Activated CD4-positive, alpha-beta T cell treated with anti-CD3 and anti-CD28 coated beads, Interleukin-2, amount 10 ng/mL, durations not matched to agents 7 days and 5 days (primary cell): ENCODE results near the gene NUDT3. TPM values are rescaled to one million over a fixed set of nuclear protein-coding genes. Genes with fewer than 3 reads are reported as not detected.
A peak's percentile ranks its signal among the peaks of the same experiment; 100 is the strongest.

Experiments
- CTCF ChIA-PET: fragments of 350-600 bp; sonication (Branson Sonifier 250); formaldehyde crosslinking; loops from one replicate; lab custom pipeline; 2021; ENCODE audit warnings: antibody characterized with exemption; lab: Charles Lee
- POLR2A ChIA-PET: fragments of 350-600 bp; sonication (Branson Sonifier 250); formaldehyde crosslinking; loops from one replicate; lab custom pipeline; 2021; ENCODE audit warnings: antibody characterized with exemption; lab: Charles Lee
- DNase-seq: peaks from one replicate; pipeline ENCODE4 v3.0.0-alpha.2; 2020
- H3K27ac Mint-ChIP-seq: one replicate; pipeline ENCODE4 v1.8.0; 2021; ENCODE audit warnings: mild to moderate bottlenecking, moderate library complexity, mixed read lengths
- H3K27me3 Mint-ChIP-seq: one replicate; pipeline ENCODE4 v1.8.0; 2021; ENCODE audit warnings: mixed read lengths
- H3K36me3 Mint-ChIP-seq: one replicate; pipeline ENCODE4 v1.8.0; 2021; ENCODE audit warnings: low read depth, mixed read lengths
- H3K4me1 Mint-ChIP-seq: one replicate; pipeline ENCODE4 v1.8.0; 2021; ENCODE audit warnings: mixed read lengths
- H3K4me3 Mint-ChIP-seq: one replicate; pipeline ENCODE4 v1.8.0; 2021; ENCODE audit warnings: mild to moderate bottlenecking, moderate library complexity, mixed read lengths
- H3K9me3 Mint-ChIP-seq: one replicate; pipeline ENCODE4 v1.8.0; 2021; ENCODE audit warnings: mixed read lengths
- total RNA-seq, 2 experiments: library from RNA; stranded (reverse); gene quantifications; one replicate each; pipeline ENCODE4 v1.2.3, GENCODE V29; 2021

NUDT3 gene
- total RNA-seq, 2 experiments from 2014 or later, result 12.4 to 13.3 TPM

DNA sequence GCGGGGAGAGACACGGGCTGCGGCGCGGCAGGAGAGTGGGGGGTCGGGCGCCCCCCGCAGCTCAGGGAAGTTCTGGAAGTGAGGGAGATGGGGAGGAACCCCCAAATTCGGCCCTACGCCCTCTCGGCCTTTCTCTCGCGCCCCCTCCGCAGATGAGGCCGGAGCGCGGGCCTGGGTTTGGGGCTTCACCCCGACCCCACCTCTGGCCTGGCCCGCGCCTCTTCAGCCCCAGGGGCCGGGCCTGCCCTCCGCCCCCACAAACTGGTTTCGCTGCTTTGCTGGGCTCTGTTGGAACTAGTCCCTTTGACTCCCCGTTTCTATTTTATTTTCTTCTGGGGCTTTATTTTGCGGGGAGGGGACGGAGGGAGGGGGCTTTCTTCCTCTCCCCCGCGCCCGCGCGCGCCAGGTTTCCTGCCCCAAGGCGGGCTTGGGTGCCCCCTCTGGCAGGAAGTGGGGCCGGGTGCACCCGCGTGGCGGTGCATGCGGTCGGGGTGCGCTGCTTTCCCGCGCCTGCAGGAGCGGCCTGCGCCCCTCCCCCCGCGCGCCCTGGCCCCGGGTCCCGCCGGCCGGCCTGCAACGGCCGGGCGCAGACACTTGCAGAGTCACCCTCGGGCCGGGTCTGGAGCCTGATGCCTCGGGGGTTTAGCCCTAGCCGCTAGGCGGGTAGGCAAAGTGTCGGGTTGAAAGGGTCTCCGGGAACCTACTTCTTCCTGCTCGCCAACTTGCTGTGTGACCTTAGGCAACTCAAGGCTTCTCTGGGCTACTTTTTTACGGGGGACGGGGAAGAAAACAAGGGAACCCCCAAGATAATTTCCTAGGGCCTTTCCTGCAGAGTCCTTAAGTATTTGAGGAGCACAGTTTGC lies 154.5 kb downstream of the NUDT3 start:
- ChIA-PET POLR2A (no interaction called here), CTCF (interaction anchor here (1.3 kb wide), 1 partner anchor 11 kb away, joined by 7 read pairs; no protein-coding TSS in a partner anchor)
- peaks cover 60% of the 10 kb centered on the region for H3K4me1 Mint-ChIP-seq
- DNase-seq, result peak; percentile 80
- H3K36me3 Mint-ChIP-seq, result peaks cover 32% of the 10 kb centered on the region
- H3K27me3 Mint-ChIP-seq, result no peaks in the 10 kb centered on the region
- H3K4me3 Mint-ChIP-seq, result peak overlapping the region; percentile 93
- no peaks in the 10 kb centered on the region for H3K9me3 Mint-ChIP-seq
- peak overlapping the region; percentile 95 for H3K27ac Mint-ChIP-seq

DNA sequence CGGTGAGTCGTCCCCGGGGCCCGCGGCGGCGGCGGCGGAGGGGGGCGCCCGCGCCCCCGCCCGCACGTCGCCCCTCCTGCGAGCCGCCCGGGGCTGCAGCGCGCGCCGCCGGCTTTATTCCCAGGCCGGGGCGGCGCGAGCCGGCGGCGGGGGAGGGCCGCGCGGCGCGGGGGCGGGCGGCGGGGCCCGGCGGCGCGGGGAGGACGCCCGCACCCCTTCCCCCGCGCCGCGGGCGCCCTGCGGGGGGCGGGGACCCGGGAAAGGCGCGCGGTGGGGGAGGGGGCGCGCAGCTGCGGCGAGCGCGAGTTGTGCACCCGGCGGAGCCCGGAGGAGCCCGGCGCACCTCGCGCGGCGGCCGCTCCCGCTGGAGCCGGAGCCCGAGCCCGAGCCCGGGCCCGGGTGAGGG lies 155.2 kb downstream of the NUDT3 start:
- ChIA-PET CTCF (interaction anchor here (0.9 to 1.3 kb wide), 6 partner anchors 11 to 178 kb away, joined by 3 to 7 read pairs (median 3); partner anchors contain the start of gene SMIM29), POLR2A (interaction anchor here (0.6 to 1.1 kb wide), 4 partner anchors 13 to 896 kb away, joined by 3 to 6 read pairs (median 4); no protein-coding TSS in a partner anchor)
- Mint-ChIP-seq H3K36me3 (peaks cover 25% of the 10 kb centered on the region), H3K27ac (no peak overlapping the region), H3K9me3 (no peaks in the 10 kb centered on the region), H3K4me1 (peaks cover 54% of the 10 kb centered on the region), H3K4me3 (peak overlapping the region; percentile 84), H3K27me3 (no peaks in the 10 kb centered on the region)
- peak; percentile 42 for DNase-seq

DNA sequence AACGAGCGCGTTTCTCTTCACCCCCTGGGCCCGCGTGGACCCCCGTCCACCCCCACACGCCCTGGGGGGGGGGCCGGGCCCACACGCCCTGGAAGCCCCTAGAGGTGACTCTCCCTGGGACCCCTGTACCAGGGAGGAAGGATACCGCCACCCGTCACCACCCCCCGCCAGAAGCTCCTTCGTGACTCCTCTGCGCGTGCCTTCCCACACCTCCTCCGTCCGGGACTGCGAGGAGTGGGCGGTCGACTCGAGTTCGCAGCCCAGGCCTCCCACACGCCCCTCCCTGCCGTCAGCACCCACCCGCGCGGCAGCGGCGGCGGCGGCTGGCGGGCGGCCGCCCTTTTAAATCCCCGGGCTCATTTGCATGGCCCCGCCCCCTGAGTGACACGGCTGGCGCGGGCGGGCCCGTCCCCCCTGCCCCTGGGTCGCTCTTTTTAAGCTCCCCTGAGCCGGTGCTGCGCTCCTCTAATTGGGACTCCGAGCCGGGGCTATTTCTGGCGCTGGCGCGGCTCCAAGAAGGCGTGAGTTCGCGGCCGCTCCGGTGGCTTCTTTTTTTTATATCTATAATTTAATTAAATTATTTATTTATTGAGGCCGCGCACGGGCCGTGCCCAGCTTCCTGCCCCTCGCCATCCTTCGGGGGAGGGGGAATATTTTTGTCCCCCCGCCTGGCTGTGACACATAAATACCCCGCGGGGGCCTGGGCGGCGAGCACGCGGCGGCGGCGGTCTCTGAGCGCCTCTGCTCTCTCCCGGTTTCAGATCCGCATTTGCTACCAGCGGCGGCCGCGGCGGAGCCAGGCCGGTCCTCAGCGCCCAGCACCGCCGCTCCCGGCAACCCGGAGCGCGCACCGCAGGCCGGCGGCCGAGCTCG lies 155.8 kb downstream of the NUDT3 start, which contains the start of gene HMGA1:
HMGA1 (plus strand) TSS at position 431 of the 873 bp plus-strand sequence. CDS start 3,908 bp downstream, outside the sequence.
- ChIA-PET POLR2A (interaction anchor here (0.6 to 1.1 kb wide), 5 partner anchors 13 to 1112 kb away, joined by 3 to 6 read pairs (median 4); no protein-coding TSS in a partner anchor), CTCF (interaction anchor here (0.9 to 1.3 kb wide), 6 partner anchors 10 to 178 kb away, joined by 3 to 7 read pairs (median 3); partner anchors contain the start of gene SMIM29)
- peaks cover 19% of the 10 kb centered on the region for H3K36me3 Mint-ChIP-seq
- H3K27me3 Mint-ChIP-seq, result no peaks in the 10 kb centered on the region
- peak; percentile 91 for DNase-seq
- H3K4me3 Mint-ChIP-seq, result peak within 1 kb of the TSS; percentile 87
- no peaks in the 10 kb centered on the region for H3K9me3 Mint-ChIP-seq
- peaks cover 47% of the 10 kb centered on the region for H3K4me1 Mint-ChIP-seq
- H3K27ac Mint-ChIP-seq, result peak within 1 kb of the TSS; percentile 97

DNA sequence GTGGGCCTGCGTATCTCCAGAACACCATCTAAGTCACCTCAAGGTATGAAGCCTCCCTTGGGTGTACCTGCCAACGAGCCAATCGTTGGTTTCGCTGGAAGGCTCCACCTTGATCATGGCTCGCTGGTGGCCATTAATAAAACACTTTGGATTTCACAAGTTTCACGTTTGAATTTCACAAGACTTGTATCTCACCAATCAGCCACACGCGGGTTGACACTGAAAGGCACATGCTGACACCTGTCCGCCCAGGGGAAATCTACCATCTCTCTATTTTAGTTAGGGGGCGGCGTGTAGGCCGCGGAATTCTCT lies 156.4 kb downstream of the NUDT3 start:
- POLR2A ChIA-PET, result interaction anchor here (0.7 to 1.0 kb wide), 2 partner anchors 12 to 1111 kb away, joined by 4 to 6 read pairs; no protein-coding TSS in a partner anchor
- Mint-ChIP-seq H3K4me1 (peaks cover 41% of the 10 kb centered on the region), H3K36me3 (peaks cover 13% of the 10 kb centered on the region), H3K9me3 (no peaks in the 10 kb centered on the region), H3K27ac (peak overlapping the region; percentile 97), H3K4me3 (peak overlapping the region; percentile 87), H3K27me3 (no peaks in the 10 kb centered on the region)
- DNase-seq, result peak; percentile 60
- CTCF ChIA-PET, result interaction anchor here (1.0 to 1.2 kb wide), 2 partner anchors 13 to 179 kb away, joined by 3 to 7 read pairs; no protein-coding TSS in a partner anchor

DNA sequence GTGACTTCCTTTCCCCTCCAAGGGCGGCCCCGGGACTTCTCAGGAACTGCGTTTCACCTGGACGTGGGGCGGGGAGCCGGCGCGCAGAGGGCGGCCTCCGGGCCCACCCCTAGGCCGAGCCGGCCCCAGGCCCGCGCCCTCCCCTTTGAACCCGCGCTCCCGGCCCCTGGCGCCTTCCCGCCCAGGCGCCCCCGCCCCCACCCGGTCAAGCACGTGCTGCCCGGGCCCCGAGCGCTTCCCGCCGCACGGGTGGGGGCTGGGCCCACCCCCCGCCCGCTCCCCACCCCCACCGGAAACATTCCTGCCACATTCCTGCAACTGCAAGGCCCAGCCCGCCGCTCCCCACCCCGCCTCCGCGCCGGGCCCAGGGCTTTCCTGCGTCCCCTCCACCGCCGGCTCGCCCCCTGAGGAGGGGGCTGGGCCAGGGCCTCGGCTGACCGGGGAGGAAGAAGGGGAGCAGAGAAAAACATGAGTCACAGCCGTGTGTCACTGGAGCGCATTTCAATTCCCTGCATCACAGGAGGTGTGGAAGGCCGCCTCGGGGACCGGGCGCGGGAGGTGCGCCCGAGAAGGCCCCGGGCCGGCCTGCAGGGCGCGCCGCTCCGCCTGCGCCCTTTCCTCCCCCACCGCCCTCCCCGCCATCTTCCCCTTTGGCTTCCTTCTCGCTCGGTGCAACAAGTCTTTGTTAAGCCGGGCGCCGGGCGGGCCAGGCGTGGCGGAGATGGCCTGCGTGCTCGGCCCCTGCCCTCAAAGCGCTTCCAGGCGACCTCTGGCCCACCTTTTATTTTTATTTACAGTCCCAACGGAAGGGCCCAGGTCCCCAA lies 156.9 kb downstream of the NUDT3 start:
- ChIA-PET CTCF (no interaction called here), POLR2A (no interaction called here)
- H3K4me1 Mint-ChIP-seq, result peaks cover 36% of the 10 kb centered on the region
- H3K27me3 Mint-ChIP-seq, result no peaks in the 10 kb centered on the region
- DNase-seq, result peak; percentile 60
- peak overlapping the region; percentile 87 for H3K4me3 Mint-ChIP-seq
- H3K36me3 Mint-ChIP-seq, result peaks cover 10% of the 10 kb centered on the region
- H3K27ac Mint-ChIP-seq, result peak overlapping the region; percentile 97
- H3K9me3 Mint-ChIP-seq, result no peaks in the 10 kb centered on the region

DNA sequence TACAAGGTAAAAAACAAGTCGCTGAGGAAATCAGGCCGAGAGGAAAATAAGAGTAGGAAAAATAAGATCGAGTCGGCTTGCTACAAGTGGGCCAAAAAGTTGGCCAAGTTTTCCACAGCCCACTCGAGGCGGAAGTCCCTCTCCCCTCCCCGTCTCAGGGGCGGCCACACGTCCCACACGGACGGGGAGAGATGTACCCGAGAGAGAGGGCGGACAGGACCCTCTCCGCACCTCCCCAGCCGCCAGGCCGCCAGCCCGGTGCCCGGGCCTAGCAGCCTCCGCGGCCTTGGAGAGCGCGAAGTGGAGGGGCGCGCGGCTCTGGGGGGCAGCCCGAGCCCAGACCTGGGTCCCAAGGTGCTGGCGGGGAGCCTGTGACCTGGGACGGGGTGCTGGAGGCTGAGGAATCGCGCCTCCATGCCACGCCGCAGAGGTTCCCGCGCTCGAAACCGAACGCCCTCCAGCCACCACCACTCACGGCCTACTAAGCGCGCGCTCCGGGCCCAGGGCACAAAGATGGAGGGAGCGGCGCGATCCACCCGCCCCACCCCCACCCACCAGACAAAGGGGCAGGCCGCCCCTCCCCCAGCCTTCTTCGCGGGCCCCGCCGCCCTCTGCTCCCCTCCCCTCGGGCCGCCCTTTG lies 157.7 kb downstream of the NUDT3 start:
- H3K27ac Mint-ChIP-seq, result peak overlapping the region; percentile 82
- H3K4me1 Mint-ChIP-seq, result peaks cover 30% of the 10 kb centered on the region
- peak overlapping the region; percentile 54 for H3K4me3 Mint-ChIP-seq
- DNase-seq, result no peak
- H3K9me3 Mint-ChIP-seq, result no peaks in the 10 kb centered on the region
- CTCF ChIA-PET, result interaction anchor here (1.4 kb wide), 1 partner anchor 14 kb away, joined by 4 read pairs; the partner anchor contains the start of gene SMIM29
- peaks cover 7% of the 10 kb centered on the region for H3K36me3 Mint-ChIP-seq
- POLR2A ChIA-PET, result no interaction called here
- H3K27me3 Mint-ChIP-seq, result no peaks in the 10 kb centered on the region

DNA sequence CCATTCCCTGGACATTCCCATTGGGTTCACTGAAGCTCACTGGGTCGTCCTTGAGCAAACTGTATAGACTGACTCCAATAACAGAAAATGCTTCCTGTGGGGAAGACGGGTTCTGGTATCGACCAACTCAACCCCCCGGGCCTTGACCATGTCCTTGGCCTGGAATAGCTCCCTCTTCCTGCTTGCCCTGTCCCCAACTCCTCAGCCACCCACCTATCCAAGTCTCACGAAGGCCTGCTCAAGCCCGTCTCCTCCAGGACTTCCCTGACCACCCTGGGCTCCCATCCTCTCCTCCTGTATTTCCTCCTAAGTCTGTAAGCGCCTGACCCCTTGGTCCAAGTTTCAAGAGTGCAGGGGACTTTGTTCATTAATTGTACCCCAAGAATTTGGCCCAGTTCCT lies 158.6 kb downstream of the NUDT3 start:
- H3K27me3 Mint-ChIP-seq, result no peaks in the 10 kb centered on the region
- ChIA-PET POLR2A (interaction anchor here (0.6 kb wide), 1 partner anchor 33 kb away, joined by 6 read pairs; no protein-coding TSS in a partner anchor), CTCF (interaction anchor here (0.6 to 1.4 kb wide), 4 partner anchors 15 to 805 kb away, joined by 3 to 6 read pairs (median 4); partner anchors contain the start of gene SMIM29)
- H3K4me3 Mint-ChIP-seq, result no peak overlapping the region
- peaks cover 28% of the 10 kb centered on the region for H3K4me1 Mint-ChIP-seq
- DNase-seq, result no peak
- no peaks in the 10 kb centered on the region for H3K9me3 Mint-ChIP-seq
- H3K36me3 Mint-ChIP-seq, result peaks cover 7% of the 10 kb centered on the region
- H3K27ac Mint-ChIP-seq, result no peak overlapping the region

DNA sequence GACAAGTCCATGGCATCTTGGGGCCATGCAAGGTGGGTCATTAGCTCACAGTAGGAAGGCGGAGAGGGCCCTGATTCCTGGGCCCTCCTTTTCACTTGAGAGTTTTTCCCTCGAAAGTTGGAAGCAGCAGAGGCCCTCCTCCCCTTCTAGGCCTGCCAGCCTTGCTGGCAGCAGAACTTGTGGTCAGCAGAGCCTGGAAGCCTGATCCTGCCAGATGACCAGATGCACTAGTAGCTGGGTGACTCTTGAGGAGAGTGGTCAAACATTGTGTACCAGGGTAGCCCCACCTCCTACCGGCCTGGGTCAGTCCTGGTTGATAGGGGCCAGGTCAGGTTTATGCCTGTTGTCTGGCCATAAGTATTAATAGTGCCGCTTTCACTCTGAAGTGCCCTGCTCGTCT lies 159.6 kb downstream of the NUDT3 start:
- ChIA-PET CTCF (interaction anchor here (1.1 to 3.3 kb wide), 3 partner anchors 16 to 804 kb away, joined by 3 to 18 read pairs (median 3); partner anchors contain the start of gene SMIM29), POLR2A (interaction anchor here (0.6 kb wide), 1 partner anchor 34 kb away, joined by 6 read pairs; no protein-coding TSS in a partner anchor)
- Mint-ChIP-seq H3K27me3 (no peaks in the 10 kb centered on the region), H3K4me3 (no peak overlapping the region), H3K27ac (no peak overlapping the region), H3K4me1 (peaks cover 23% of the 10 kb centered on the region), H3K9me3 (no peaks in the 10 kb centered on the region), H3K36me3 (no peaks in the 10 kb centered on the region)
- DNase-seq, result no peak

DNA sequence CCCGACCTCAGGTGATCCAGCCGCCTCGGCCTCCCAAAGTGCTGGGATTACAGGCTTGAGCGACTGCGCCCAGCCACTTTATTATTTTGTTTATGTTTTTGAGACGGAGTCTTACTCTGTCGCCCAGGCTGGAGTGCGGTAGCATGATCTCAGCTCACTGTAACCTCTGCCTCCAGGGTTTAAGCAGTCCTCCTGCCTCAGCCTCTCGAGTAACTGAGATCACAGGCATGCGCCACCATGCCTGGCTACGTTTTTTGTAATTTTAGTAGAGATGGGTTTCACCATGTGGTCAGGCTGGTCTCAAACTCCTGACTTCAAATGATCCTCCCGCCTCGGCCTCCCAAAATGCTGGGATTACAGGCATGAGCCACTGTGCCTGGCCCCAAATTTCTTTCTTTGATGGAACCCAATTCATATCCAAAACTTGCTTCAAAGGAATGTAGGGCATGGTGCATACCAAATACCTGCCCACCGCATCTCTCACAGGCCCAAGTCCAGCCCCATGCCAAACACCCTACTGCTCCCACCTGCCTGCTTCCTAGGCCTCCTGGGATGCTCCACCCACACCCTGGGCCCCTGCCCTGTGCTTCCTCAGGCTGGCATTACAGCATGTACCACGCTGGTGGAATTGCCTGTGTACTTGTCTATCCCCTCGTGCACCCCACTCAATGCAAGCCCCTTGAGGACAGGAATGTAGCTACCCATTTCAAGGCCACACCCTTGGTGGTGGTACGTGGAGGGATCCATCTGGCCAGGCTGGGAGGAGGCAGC lies 160.7 kb downstream of the NUDT3 start:
- Mint-ChIP-seq H3K27me3 (no peaks in the 10 kb centered on the region), H3K4me1 (peaks cover 35% of the 10 kb centered on the region), H3K27ac (no peak overlapping the region), H3K36me3 (no peaks in the 10 kb centered on the region), H3K4me3 (no peak overlapping the region), H3K9me3 (no peaks in the 10 kb centered on the region)
- no peak for DNase-seq
- ChIA-PET CTCF (interaction anchor here (1.0 to 3.3 kb wide), 2 partner anchors 8 to 17 kb away, joined by 3 to 18 read pairs; partner anchors contain the start of gene SMIM29), POLR2A (no interaction called here)

DNA sequence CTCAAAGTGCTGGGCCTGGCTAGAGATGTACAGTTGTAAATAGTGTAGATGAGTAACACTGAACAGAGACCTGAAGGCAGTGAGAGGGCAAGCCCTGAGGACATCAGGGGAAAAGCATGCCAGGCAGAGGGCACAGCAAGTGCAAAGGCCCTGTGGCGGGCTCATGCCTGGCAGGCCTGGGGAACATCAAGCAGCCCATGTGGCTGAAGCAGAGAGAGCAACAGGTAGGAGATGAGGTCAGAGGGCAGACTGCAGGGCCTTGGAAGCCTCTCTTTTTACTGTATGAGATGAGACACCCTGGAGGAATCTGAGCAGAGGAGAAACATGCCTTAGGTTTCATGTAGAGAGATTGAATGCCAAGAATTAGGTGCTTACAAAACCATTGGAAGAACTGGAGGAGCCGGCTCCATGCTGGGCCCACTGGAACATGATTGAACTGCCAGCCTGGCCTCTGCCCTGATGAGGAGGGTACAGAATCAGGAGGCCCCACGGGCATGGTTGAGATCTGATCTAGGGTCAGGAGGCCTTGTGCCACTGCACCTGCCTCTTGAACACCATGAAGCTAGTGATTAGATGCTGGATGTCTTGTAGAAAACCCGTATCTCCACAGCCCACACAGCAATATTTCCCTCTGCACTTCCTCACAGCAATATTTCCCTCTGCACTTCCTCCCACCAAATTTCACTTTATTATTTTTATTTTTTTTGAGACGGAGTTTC lies 161.7 kb downstream of the NUDT3 start:
- no peak overlapping the region for H3K27ac Mint-ChIP-seq
- H3K27me3 Mint-ChIP-seq, result no peaks in the 10 kb centered on the region
- peaks cover 38% of the 10 kb centered on the region for H3K4me1 Mint-ChIP-seq
- CTCF ChIA-PET, result interaction anchor here (1.0 to 3.3 kb wide), 2 partner anchors 9 to 18 kb away, joined by 3 to 18 read pairs; partner anchors contain the start of gene SMIM29
- no peaks in the 10 kb centered on the region for H3K36me3 Mint-ChIP-seq
- H3K9me3 Mint-ChIP-seq, result no peaks in the 10 kb centered on the region
- no peak for DNase-seq
- POLR2A ChIA-PET, result no interaction called here
- no peak overlapping the region for H3K4me3 Mint-ChIP-seq
